ENCODE data around the gene CUL2.

- TF ChIP-seq POLR2AphosphoS5 (IDR thresholded peaks at IDR 0.05; ENCODE audit: low read depth, low read length), result no peak
- TF ChIP-seq POLR2A (IDR thresholded peaks at IDR 0.05; ENCODE audit: low read depth, low read length), result no peak
- TF ChIP-seq TAF1 (IDR thresholded peaks at IDR 0.05; ENCODE audit: low read depth, low read length), result no peak
- no peak for TF ChIP-seq POU2F2 (IDR thresholded peaks at IDR 0.05; ENCODE audit: low read depth, low read length)
- no peak for TF ChIP-seq SPI1 (IDR thresholded peaks at IDR 0.05; ENCODE audit: low read depth, low read length)
Observed at GRCh38 chr10:35079265-35079664, 10.9 kb downstream of the CUL2 start.

Data from GM12891 (cell line).